SK-N-MC (cell line): Measurements from ENCODE around the gene MTMR3.

Source experiments
- DNase-seq: peaks from one replicate; pipeline ENCODE4 v3.0.0-alpha.2; 2011; ENCODE audit warnings: low read depth, low spot score
- H3K27ac ChIP-seq: fragments of 200-600 bp; sonication (generic); 2 replicates; pipeline ENCODE4 v1.5.1; 2016; ENCODE audit warnings: mixed run types
- H3K36me3 ChIP-seq: fragments of 200-600 bp; sonication (generic); 2 replicates; pipeline ENCODE4 v1.6.1; 2017; ENCODE audit warnings: antibody characterized with exemption, low read length, mixed read lengths; ENCODE audit not compliant: insufficient read depth
- H3K4me3 ChIP-seq: fragments of 200-600 bp; sonication (generic); 2 replicates; pipeline ENCODE4 v1.5.1; 2016
- H3K9ac ChIP-seq: fragments of 200-600 bp; sonication (generic); 2 replicates; pipeline ENCODE4 v1.8.0; 2017; ENCODE audit warnings: mixed run types, mixed read lengths; ENCODE audit not compliant: insufficient read length
- H3K9me3 ChIP-seq: fragments of 200-600 bp; sonication (generic); 2 replicates; pipeline ENCODE4 v1.6.1; 2017; ENCODE audit warnings: low read depth, mild to moderate bottlenecking, antibody characterized with exemption, low read length, moderate library complexity, mixed read lengths
- EZH2 ChIP-seq: fragments of 200-600 bp; sonication (generic); IDR thresholded peaks from one replicate; pipeline ENCODE4 v1.6.1; 2017; ENCODE audit warnings: antibody characterized with exemption
- FOXP2 ChIP-seq: optimal IDR thresholded peaks from 2 replicates; pipeline ENCODE3; 2011; ENCODE audit warnings: mild to moderate bottlenecking, moderate library complexity; ENCODE audit not compliant: insufficient read depth; ENCODE audit errors: extremely low read length, control extremely low read depth
- POLR2AphosphoS5 ChIP-seq: IDR thresholded peaks from 2 replicates; pipeline ENCODE4 v1.6.1; 2012; ENCODE audit warnings: mild to moderate bottlenecking, low read depth, low read length, borderline replicate concordance

MTMR3 gene

DNA sequence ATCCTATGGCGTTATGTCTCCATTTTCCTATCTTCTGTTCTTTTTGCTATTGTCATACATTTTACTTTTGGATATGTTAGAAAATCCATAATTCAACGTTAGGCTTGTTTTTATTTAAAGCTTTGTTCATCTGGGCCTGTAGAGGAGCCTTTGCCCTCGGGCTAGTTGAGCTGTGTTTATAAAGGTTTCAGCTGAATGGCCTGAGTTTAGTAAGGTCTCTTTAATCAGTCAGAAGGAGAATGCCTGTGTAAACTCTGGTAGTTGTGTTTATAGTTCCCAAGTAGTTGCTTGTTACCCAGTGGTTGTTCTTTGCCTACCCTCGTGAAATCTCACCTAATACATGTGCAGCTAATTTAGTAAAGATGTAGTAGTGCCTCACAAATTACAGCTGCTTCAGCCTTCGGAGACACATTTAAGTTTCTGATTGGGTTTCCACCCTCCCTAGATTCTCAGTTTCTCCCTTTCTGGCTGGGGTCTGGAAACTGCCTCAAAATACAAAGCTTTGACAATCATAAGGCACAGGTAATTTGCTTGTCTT is 33.1 kb downstream of the MTMR3 start:
- Histone ChIP-seq H3K9ac (no peak overlapping the region), H3K36me3 (no peaks in the 10 kb centered on the region), H3K9me3 (no peaks in the 10 kb centered on the region), H3K27ac (peak overlapping the region; percentile 88; the same call in 1 of the 2 replicates), H3K4me3 (peak overlapping the region; percentile 44; the same call in 1 of the 2 replicates)
- TF ChIP-seq POLR2AphosphoS5 (no peak), FOXP2 (no peak), EZH2 (no peak)
- DNase-seq = no peak

DNA sequence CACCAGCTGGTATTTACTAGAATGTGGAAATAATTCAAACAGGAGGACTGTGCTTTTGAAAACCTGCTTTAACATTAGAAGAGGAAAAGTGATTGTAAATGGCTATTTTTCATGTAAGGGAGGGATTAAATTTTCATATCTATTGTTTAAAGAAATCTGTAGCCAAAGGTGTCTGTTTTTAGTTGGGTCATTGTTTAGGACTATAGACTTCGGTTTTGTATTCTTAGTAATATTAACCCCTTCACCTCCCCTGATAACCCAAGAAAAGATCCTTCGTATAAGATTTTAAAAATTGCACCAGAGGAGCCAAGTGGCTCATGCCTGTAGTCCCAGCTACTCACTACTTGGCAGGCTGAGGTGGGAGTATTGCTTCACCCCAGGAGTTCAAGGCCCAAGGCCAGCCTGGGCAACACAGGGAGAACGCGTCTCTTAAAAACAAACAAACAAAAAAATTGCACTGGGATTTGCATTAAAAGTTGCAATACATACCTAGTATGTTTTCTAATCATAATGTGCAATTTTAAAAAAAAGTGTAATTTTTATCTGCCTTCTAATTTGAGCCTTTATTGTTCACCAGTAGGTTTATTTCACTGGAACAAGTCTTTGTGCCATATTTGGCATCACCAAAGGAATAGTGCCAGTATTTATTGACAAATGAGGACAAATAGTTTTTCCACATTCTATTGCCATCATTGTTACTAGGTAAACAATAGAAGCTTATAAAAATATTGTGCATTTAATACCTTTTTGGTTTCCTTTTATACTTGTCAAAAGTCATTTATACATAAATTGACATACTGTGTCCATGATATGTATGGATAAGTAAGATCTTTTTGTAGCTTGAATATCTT is 34.3 kb downstream of the MTMR3 start:
- no peak overlapping the region for H3K4me3 ChIP-seq

DNA sequence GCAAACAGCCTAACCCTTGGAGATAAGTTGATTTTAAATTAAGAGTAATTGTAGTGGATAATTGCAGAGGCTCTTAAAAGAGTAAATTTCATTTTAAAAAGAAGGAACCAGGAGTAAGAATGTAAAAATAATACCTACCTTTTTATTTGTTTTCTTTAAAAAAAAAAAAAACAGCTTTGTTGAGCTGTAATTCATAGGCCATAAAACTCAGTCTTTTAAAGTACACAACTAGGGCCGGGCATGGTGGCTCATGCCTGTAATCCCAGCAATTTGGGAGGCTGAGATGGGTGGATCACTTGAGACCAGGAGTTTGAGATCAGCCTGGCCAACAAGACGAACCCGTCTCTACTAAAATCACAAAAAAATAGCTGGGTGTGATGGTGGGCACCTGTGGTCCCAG is 42.4 kb downstream of the MTMR3 start:
- TF ChIP-seq EZH2 (no peak), FOXP2 (no peak), POLR2AphosphoS5 (no peak)
- H3K4me3 ChIP-seq = no peak overlapping the region
- DNase-seq = no peak
- H3K9ac ChIP-seq = no peak overlapping the region
- H3K9me3 ChIP-seq = peaks cover 10% of the 10 kb centered on the region; the same call in 1 of the 2 replicates
- no peaks in the 10 kb centered on the region for H3K36me3 ChIP-seq
- H3K27ac ChIP-seq = no peak overlapping the region

More for the DNA sequence above, 34.3 kb downstream of the MTMR3 start:
- H3K27ac ChIP-seq = no peak overlapping the region
- 0 out of 2 replicates have a peak, but pooled peaks cover 1% of the 10 kb centered on the region for H3K9me3 ChIP-seq
- DNase-seq = no peak
- H3K9ac ChIP-seq = no peak overlapping the region
- TF ChIP-seq EZH2 (no peak), POLR2AphosphoS5 (no peak), FOXP2 (no peak)
- H3K36me3 ChIP-seq = no peaks in the 10 kb centered on the region

DNA sequence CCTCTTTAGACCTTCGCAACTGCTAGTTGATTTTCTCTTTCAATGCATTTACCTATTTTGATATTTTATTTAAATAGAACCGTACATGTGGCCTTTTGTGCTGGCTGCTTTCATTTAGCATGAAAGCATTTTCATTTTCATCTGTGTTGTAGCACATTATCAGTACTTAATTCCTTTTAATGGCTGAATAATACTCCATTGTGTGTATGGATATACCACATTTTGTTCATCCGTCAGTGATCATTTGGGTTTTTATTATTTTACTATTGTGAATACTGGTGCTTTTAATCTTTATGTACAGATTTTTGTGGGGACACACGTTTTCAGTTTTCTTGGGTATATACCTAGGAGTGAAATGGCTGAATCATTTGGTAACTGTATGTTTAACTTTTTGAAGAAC is 43.1 kb downstream of the MTMR3 start:
- TF ChIP-seq POLR2AphosphoS5 = no peak
- no peak for TF ChIP-seq FOXP2
- TF ChIP-seq EZH2 = no peak
- Histone ChIP-seq H3K4me3 (no peak overlapping the region), H3K9ac (no peak overlapping the region), H3K9me3 (peaks cover 10% of the 10 kb centered on the region; the same call in 1 of the 2 replicates), H3K36me3 (no peaks in the 10 kb centered on the region), H3K27ac (no peak overlapping the region)
- no peak for DNase-seq

DNA sequence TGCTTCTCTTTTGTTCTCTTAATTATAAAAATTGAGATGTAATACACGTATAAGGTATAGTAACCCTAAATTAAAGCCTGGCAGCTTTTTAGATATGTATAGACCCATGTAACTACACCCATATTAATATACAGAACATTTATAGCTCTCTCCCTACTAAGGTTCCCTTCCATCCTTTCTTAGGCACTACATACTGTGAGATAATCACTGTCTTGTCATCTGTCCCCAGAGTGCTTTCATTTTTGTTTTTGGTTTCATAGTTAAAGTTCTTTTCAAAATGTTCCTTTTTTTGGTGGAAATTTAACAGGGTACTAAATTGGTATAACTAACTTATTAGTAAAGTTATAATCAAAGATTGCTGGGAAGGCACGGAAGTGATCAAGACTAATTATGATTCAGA is 49.2 kb downstream of the MTMR3 start:
- Histone ChIP-seq H3K9me3 (no peaks in the 10 kb centered on the region), H3K9ac (no peak overlapping the region), H3K4me3 (no peak overlapping the region), H3K36me3 (no peaks in the 10 kb centered on the region), H3K27ac (no peak overlapping the region)
- DNase-seq = no peak
- no peak for TF ChIP-seq EZH2
- no peak for TF ChIP-seq FOXP2
- no peak for TF ChIP-seq POLR2AphosphoS5

DNA sequence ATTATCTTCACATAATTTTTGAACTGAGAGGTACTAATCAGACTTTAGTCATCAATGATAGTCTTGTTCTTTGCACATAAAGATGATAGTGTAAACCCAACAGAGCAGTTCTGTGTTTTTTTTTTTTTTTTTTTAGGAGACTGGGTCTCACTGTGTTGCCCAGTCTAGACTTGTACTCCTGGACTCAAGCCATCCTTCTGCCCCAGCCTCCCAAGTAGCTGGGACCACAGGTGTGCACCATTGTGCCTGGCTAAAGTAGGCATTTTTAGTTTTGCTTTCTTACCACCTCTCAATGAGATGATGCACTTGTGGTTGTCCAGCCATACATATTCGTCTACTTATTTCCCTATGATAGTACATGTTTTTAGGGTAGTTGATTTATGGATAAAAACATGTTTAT is 50.6 kb downstream of the MTMR3 start:
- no peak for DNase-seq
- H3K4me3 ChIP-seq = no peak overlapping the region
- no peaks in the 10 kb centered on the region for H3K9me3 ChIP-seq
- H3K9ac ChIP-seq = no peak overlapping the region
- no peaks in the 10 kb centered on the region for H3K36me3 ChIP-seq
- TF ChIP-seq POLR2AphosphoS5 (no peak), EZH2 (no peak)
- no peak overlapping the region for H3K27ac ChIP-seq

DNA sequence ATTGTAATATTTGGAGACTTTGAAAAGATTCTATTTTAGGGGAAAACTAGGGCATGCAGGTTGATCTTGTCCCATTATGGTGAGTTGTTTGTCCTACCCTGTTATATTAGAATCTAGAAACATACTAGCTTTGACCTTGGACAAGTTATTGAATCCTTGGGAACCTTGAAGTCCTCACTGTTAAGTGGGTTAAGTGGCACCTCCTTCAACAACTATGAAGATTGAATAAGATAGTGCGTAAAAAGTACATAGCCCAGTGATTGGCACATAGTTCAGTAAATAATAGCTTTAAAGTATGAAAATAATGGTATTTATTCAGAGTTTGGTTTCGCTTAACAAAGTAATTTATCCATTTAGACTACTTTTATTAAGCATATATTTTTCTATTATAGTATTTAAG is 51.6 kb downstream of the MTMR3 start:
- Histone ChIP-seq H3K36me3 (no peaks in the 10 kb centered on the region), H3K4me3 (no peak overlapping the region), H3K27ac (no peak overlapping the region), H3K9me3 (no peaks in the 10 kb centered on the region), H3K9ac (no peak overlapping the region)
- TF ChIP-seq POLR2AphosphoS5 = no peak
- TF ChIP-seq EZH2 = no peak
- TF ChIP-seq FOXP2 = no peak
- no peak for DNase-seq

DNA sequence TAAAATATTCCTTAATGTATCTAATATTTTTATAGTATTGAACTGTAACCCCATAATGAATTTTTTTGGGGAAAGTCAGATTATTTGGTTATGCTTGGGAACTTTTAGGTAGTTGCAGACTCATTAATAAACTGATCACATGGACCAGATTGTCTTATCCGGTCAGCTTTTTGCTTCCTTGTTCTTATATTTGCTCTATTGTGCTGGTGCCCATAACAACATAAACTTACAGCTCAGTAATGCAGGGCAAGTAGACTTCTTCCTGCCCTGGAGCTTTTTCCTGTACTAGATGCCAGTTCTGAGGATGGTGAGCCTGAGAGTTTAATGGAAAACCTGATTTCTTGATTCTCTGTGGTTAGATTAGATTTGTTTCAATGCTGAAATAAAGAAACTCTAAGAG is 53.2 kb downstream of the MTMR3 start:
- Histone ChIP-seq H3K36me3 (no peaks in the 10 kb centered on the region), H3K9me3 (no peaks in the 10 kb centered on the region), H3K4me3 (no peak overlapping the region), H3K9ac (no peak overlapping the region), H3K27ac (no peak overlapping the region)
- no peak for DNase-seq
- TF ChIP-seq FOXP2 = no peak
- TF ChIP-seq POLR2AphosphoS5 = no peak
- TF ChIP-seq EZH2 = no peak
